T-helper 2 cell (primary cell): ENCODE data around the gene LY6G6F.
"Not testable (repeated sequence)": the region's sequence is repeated elsewhere in the genome, so short reads cannot be mapped to it uniquely, and the experiment has no call there.

Source experiments
- DNase-seq, 5 experiments: peaks; one replicate each; pipeline versions ENCODE4 v3.0.0 to v3.0.0-alpha.2; 2012 to 2022

Gene LY6G6F

DNA sequence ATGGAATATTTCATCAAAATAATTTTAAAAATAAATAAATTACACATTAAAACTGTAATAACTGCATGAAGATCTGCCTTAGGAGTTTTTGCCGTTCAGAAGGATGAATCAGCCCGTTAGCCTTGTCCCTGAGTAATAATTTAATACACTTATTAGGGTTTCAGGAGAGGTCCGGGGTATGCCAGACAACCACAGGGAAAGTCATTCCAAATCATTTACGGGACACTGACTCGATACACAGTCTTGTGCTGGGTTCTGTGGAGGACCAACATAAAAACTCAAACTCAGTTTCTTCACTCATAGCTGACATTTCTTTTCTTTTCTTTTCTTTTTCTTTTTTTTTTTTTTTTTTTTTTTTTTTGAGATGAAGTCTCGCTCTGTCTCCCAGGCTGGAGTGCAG is 735 bp upstream of the LY6G6F start:
- DNase-seq = no peak

DNA sequence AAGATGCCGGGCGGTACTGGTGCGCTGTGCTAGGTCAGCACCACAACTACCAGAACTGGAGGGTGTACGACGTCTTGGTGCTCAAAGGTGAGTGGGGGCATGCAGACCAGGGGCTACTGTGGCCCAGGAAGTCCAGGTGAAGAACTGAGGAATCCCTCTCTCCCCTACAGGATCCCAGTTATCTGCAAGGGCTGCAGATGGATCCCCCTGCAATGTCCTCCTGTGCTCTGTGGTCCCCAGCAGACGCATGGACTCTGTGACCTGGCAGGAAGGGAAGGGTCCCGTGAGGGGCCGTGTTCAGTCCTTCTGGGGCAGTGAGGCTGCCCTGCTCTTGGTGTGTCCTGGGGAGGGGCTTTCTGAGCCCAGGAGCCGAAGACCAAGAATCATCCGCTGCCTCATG is 1.0 kb downstream of the LY6G6F start:
- DNase-seq = no peak

- DNase-seq = no peak
These were observed 1.6 kb downstream of the LY6G6F start for GRCh38 chr6:31708224-31708623.

DNA sequence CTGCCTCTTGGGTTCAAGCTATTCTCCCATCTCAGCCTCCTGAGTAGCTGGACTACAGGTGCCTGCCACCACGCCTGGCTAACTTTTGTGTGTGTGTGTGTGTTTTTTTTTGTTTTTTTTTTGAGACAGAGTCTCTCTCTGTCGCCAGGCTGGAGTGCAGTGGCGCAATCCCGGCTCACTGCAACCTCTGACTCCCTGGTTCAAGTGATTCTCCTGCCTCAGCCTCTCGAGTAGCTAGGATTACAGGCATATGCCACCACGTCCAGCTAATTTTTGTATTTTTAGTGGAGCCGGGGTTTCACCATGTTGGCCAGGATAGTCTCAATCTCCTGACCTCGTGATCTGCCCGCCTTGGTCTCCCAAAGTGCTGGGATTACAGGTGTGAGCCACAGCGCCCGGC is 2.5 kb downstream of the LY6G6F start:
- DNase-seq = not testable (repeated sequence)

DNA sequence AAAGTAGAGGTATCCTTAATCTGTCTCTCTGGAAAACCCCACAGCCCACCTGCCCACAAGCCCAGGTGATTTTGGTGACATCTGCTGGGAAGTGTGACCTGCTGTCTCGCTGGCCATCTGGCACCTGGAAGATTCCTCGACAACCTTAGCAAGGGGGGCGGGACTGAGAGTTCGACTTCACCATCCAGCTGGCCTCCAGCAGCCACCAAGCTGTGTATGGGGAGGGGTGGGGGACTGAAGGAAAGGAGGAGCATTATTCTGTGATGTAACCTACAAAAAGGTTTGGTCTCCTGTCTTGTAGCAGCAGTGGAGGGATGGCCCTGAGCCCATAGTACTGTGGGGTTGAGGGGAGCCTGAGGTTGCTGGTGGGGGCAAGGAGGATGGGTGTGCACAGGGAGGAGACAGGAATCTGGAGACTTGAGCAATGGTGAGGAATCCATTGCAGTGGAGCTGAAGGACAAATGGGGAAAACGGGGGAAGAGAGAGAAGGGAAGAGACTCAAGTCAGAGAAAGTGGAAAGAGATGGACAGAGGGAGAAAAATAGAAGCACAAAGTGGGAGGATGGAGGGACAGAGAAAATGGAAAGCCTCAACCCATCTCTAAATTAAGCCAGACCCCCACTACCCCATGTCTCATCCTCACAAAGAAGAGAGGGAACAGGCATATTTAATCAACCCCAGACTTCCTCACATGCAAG is 4.0 kb downstream of the LY6G6F start:
- DNase-seq = no peak

DNA sequence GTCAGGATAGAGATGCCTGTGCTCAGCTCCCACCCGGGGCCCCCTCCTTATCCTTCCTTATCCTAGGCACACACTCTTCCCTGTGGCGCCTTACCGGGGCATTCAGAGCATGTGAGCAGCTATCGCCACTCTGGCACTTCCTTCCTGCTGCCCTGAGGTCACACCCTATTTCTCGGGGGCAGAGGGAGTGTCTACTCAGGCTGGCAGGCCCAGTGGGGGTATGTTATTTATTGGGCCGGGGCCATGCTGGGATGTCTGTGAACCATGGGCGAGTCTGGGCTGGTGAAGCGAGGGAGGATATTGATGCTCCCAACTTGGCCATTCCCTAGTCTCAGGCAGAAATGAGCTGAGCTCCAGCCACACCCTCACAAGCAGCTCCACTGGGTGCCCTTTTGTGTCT is 4.6 kb downstream of the LY6G6F start:
- DNase-seq = no peak

GRCh38 chr6:31712296-31712695 is 5.6 kb downstream of the LY6G6F start:
- peak in 1 of 5 experiments; percentile 63 for DNase-seq

DNA sequence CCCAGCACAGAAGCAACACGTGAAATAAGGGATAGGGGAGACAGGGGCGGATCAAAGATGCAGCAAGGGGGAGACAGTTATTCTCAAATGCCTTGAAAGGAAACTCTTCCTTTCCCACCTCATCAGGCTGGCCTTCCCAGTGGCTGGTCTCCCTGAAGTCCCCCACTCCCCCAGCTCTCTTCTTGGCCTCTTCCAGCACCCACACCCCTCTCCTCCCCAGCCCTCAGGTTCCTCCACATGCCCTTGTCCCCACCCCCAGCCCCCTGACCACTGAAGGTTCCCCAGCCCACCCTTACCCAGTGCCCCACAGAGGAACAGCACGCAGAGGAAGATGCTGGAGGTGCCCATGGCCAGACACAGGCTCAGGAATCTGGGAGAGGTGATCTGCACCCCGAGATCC is 6.8 kb downstream of the LY6G6F start:
- DNase-seq = no peak

- DNase-seq = no peak
These were observed 7.5 kb downstream of the LY6G6F start for GRCh38 chr6:31713991-31714684.

DNA sequence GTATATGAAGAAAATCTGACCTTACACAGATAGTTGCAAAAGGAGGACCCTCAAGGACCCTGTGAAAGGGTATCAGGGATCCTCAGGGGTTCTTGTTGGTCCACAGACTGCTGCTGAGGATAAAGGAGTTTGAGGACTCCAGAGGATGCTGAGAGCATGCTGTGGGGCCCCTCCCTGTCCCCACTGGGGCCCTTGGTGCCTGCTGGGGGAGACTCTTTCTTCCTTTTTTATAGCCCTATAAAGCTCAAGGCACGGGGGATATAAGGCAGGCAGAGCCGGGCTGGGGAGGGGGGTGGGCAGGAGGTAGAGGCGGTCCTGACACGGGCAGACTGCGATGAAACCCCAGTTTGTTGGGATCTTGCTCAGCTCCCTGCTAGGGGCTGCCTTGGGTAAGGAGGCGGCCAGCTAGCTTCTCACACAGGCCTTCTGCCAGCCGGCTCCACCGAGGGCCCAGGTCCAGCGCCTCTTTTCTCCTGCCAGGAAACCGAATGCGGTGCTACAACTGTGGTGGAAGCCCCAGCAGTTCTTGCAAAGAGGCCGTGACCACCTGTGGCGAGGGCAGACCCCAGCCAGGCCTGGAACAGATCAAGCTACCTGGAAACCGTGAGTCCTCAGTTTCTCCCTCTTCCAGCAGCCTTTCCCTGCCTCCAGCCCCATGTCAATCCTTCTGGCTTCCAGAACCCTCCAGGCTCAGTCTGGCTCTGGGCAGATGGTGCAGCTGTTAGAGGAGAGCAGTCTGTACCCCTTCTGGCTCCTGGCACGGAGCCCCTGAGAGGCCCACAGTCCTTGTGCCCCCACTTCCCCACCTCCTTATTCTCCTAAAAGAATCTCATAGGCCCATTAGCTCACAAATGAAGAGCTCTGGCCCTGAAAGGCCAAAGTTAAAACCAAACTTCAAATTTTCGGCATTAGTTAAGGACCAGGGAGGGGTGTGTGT is 8.6 kb downstream of the LY6G6F start, which contains the start of gene LY6G6D:
LY6G6D (plus strand) TSS at position 327 of the 937 bp plus-strand sequence; CDS start at position 335, 8 bp downstream.
- no peak for DNase-seq

DNA sequence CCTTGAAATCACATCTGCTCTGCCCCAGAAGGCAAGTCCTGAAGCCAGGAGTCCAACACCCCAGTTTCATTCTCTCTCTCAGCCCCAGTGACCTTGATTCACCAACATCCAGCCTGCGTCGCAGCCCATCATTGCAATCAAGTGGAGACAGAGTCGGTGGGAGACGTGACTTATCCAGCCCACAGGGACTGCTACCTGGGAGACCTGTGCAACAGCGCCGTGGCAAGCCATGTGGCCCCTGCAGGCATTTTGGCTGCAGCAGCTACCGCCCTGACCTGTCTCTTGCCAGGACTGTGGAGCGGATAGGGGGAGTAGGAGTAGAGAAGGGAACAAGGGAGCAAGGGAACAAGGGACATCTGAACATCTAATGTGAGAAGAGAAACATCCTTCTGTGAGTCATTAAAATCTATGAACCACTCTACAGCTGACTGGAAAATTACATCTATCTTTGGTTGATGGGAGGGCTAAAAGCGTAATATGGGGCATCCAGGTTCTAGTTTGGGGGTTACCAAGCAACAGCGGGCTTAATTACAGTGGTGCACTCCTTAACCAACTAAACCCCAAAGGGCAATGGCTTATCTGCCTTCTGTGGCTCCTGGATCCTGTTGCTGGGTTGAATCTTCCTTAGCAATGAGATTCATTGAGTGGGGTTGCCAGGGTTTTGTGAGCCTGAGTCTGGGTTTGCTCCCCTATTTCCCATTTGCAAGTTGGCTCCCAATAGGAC is 11.0 kb downstream of the LY6G6F start:
- DNase-seq = no peak

DNA sequence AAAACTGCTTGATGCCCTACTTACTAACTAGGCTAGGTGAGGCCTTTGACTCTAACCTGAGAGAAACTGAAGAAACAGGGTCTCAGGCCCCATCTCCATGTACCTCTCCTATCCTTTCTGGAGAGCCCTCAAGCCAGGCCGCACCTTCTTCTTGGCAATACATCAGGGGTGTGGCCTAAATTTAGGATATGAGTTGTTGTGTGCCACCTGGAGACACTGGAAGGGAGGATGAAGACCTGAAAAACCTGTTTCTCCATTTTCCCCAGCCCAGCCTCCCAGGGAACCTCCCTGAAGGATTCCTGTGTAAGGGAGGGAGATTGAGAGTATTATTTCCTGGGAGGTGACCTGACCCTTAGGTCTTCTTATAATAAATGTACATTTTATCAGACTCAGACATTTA is 11.6 kb downstream of the LY6G6F start:
- DNase-seq = no peak

DNA sequence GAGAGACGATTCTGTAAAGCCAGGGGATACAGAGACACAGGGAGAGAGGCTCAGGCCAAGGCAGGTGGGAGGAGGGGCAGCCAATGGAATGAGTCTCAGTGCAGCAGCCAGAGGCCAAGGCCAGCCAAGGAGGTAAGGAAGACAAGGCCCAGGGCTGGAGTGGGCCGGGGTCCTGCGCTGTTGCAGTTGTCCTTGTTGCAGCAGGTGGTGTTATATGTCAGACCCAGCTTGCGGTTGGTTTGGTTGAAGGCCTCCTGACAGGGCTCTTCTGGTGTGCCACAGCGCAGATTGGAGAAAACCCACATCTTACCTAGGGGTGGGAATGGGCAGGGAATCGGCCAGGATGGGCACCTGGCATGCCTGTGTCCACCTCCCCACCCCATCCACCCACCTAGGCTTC is 12.3 kb downstream of the LY6G6F start:
- no peak for DNase-seq

DNA sequence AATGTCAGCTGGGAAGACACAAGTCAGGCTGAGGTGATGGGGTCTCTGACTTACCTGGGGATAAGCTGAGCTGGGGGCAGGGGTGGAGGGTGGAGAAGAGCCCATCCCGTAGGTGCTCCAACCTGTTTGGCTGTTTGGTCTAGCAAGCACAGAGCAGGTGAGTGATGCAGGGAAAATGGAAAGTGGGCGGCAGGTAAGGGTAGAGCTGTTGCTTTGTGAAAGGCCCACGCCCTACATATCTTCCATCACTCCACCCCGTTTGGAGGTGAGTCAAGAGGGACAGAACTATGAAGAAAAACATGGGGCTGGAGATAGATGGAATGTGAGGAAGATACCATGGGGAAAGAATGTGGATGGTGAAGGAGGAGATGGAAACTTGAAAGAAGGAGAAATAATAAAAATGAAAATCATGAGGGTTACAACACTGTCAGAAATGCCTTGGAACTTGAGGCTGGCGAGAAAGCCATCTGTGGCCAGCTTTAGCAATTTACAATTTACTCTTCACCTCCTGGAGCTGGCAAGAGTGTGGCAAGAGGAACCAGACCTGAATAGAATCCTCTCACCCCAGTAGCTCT is 13.6 kb downstream of the LY6G6F start:
- DNase-seq = no peak

- no peak for DNase-seq
These were observed 14.8 kb downstream of the LY6G6F start, which contains the start of gene LY6G6C for GRCh38 chr6:31721351-31722020. Gene LY6G6C, minus strand, starts transcription at chr6:31721746. Its CDS starts 67 bp downstream, at chr6:31721679.

- no peak for DNase-seq
These were observed 15.5 kb downstream of the LY6G6F start for GRCh38 chr6:31722173-31722572.

- DNase-seq = no peak
These were observed 16.7 kb downstream of the LY6G6F start, which contains the start of gene MPIG6B for GRCh38 chr6:31723245-31723979. Gene MPIG6B, plus strand, starts transcription at chr6:31723373. Its CDS starts 11 bp downstream, at chr6:31723384.

GRCh38 chr6:31723980-31724691 is 17.5 kb downstream of the LY6G6F start:
- DNase-seq = no peak

- no peak for DNase-seq
These were observed 19.1 kb downstream of the LY6G6F start for GRCh38 chr6:31725502-31726350.
